SU-DHL-6 (cell line): Measurements from ENCODE around the gene PIP4K2B.
"Not testable (repeated sequence)": the region's sequence is repeated elsewhere in the genome, so short reads cannot be mapped to it uniquely, and the experiment has no call there.

Experiments
- H2AFZ ChIP-seq: fragments of 200-600 bp; sonication (generic); 2 replicates; pipeline ENCODE4 v1.6.1; 2014; ENCODE audit warnings: low read depth, mild to moderate bottlenecking, moderate library complexity, mixed read lengths, antibody characterized with exemption, low read length; ENCODE audit not compliant: severe bottlenecking
- H3F3A ChIP-seq: fragments of 200-600 bp; shearing (Covaris generic); 2 replicates; pipeline ENCODE4 v1.6.0; 2016; ENCODE audit warnings: antibody characterized with exemption, mild to moderate bottlenecking; ENCODE audit not compliant: insufficient read depth
- H3K27ac ChIP-seq: fragments of 200-600 bp; sonication (generic); 2 replicates; pipeline ENCODE4 v1.5.1; 2016; ENCODE audit warnings: low read depth, mild to moderate bottlenecking, low read length, moderate library complexity, mixed read lengths
- H3K27me3 ChIP-seq: fragments of 200-600 bp; sonication (generic), shearing (Covaris generic); 2 replicates; pipeline ENCODE4 v1.6.0; 2014; ENCODE audit warnings: mild to moderate bottlenecking, low read length
- H3K36me3 ChIP-seq: fragments of 200-600 bp; sonication (generic); 2 replicates; pipeline ENCODE4 v1.6.1; 2014; ENCODE audit warnings: mild to moderate bottlenecking, low read length, mixed read lengths
- H3K4me2 ChIP-seq: fragments of 300-600, 200-600 bp; shearing (Covaris generic), sonication (generic); 2 replicates; pipeline ENCODE4 v1.6.0; 2014; ENCODE audit warnings: low read length, low read depth, mild to moderate bottlenecking; ENCODE audit not compliant: poor library complexity, severe bottlenecking
- H3K4me3 ChIP-seq: fragments of 200-600 bp; sonication (generic); 2 replicates; pipeline ENCODE4 v1.5.1; 2014; ENCODE audit warnings: antibody characterized with exemption, low read length, mild to moderate bottlenecking, mixed read lengths; ENCODE audit not compliant: insufficient read depth, poor library complexity, severe bottlenecking
- H3K79me2 ChIP-seq: fragments of 200-600 bp; sonication (generic); 2 replicates; pipeline ENCODE4 v1.6.1; 2014; ENCODE audit warnings: mild to moderate bottlenecking, low read length, moderate library complexity; ENCODE audit not compliant: insufficient read depth
- H3K9ac ChIP-seq: fragments of 200-600 bp; sonication (generic); 2 replicates; pipeline ENCODE4 v1.7.0; 2014; ENCODE audit warnings: mild to moderate bottlenecking, low read length
- H3K9me2 ChIP-seq: fragments of 200-600 bp; sonication (generic); replicated peaks from 2 replicates; pipeline ENCODE4 v1.6.1; 2014; ENCODE audit warnings: low read length; ENCODE audit not compliant: insufficient read depth
- H3K9me3 ChIP-seq: fragments of 200-600 bp; sonication (generic); 2 replicates; pipeline ENCODE4 v1.6.1; 2014; ENCODE audit warnings: low read length, mixed read lengths; ENCODE audit not compliant: insufficient read depth
- H4K20me1 ChIP-seq: fragments of 200-600 bp; sonication (generic); 2 replicates; pipeline ENCODE4 v1.6.1; 2014; ENCODE audit warnings: low read depth, mild to moderate bottlenecking, antibody characterized with exemption, low read length, moderate library complexity, mixed read lengths
- EZH2phosphoT487 ChIP-seq: fragments of 200-600 bp; sonication (generic), shearing (Covaris generic); conservative IDR thresholded peaks from 2 replicates; pipeline ENCODE4 v1.6.1; 2018; ENCODE audit warnings: mild to moderate bottlenecking, antibody characterized with exemption, low read length, moderate library complexity, mixed read lengths
- TF ChIP-seq, protein P1 (sequence below): fragments of 200-600 bp; sonication (generic); IDR thresholded peaks from one replicate; pipeline ENCODE4 v1.5.1; 2017; ENCODE audit warnings: antibody characterized with exemption, mild to moderate bottlenecking, low read length, moderate library complexity; ENCODE audit not compliant: insufficient read depth, poor library complexity, severe bottlenecking

Gene PIP4K2B

DNA sequence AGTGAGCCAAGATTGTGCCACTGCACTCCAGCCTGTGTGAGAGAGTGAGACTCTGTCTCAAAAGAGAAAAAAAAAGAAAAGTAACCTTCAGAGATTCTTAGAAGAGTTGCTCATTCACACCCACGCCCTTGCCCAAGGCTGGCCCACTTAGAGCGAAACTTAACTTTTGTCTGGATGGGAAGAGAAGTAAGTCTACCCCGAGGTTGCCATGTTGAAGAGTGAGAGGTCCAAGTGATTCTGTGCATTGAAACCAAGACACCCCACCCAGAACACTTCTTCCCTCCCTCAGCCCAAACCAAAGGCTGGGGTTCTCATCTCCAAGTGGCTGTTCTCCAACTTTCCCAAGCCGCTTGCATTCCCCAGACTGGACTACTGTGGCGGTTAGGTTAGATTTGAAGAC, 71.6 kb downstream of the PIP4K2B start:
- no peaks in the 10 kb centered on the region for H3K36me3 ChIP-seq
- no peaks in the 10 kb centered on the region for H3K9me3 ChIP-seq
- H3K79me2 ChIP-seq: no peaks in the 10 kb centered on the region
- H3K4me2 ChIP-seq: no peak overlapping the region
- no peak overlapping the region for H3K9ac ChIP-seq
- H3K27me3 ChIP-seq: no peaks in the 10 kb centered on the region
- no peaks in the 10 kb centered on the region for H3K9me2 ChIP-seq
- H2AFZ ChIP-seq: no peak overlapping the region
- H3F3A ChIP-seq: peaks cover 16% of the 10 kb centered on the region
- no peaks in the 10 kb centered on the region for H4K20me1 ChIP-seq
- no peak overlapping the region for H3K4me3 ChIP-seq
- no peak for TF ChIP-seq EZH2phosphoT487
- TF ChIP-seq, protein P1, sequence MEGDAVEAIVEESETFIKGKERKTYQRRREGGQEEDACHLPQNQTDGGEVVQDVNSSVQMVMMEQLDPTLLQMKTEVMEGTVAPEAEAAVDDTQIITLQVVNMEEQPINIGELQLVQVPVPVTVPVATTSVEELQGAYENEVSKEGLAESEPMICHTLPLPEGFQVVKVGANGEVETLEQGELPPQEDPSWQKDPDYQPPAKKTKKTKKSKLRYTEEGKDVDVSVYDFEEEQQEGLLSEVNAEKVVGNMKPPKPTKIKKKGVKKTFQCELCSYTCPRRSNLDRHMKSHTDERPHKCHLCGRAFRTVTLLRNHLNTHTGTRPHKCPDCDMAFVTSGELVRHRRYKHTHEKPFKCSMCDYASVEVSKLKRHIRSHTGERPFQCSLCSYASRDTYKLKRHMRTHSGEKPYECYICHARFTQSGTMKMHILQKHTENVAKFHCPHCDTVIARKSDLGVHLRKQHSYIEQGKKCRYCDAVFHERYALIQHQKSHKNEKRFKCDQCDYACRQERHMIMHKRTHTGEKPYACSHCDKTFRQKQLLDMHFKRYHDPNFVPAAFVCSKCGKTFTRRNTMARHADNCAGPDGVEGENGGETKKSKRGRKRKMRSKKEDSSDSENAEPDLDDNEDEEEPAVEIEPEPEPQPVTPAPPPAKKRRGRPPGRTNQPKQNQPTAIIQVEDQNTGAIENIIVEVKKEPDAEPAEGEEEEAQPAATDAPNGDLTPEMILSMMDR: no peak
- no peak overlapping the region for H3K27ac ChIP-seq

DNA sequence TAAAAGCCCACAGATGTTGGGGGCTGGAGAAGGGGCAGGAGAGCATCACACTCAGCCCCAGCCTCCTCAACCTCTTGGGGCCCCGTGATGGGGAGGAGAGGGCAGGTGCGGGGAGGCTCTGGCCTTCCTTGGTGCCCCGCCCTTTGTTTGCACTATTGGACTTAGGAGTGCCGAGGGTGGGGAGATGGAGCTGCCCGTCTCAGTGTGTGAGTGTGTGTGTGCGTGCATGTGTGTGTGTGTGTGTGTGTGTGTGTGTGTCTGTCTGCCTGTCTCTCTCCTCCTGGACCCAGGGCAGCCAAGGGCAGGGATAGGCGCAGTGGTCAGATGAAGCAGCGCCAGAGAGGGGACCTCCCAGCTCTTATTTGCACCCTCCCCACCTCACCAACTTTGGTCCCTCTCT, 73.2 kb downstream of the PIP4K2B start:
- peaks cover 15% of the 10 kb centered on the region for H3F3A ChIP-seq
- H3K27me3 ChIP-seq, H3K27ac ChIP-seq, H3K4me2 ChIP-seq, H3K79me2 ChIP-seq, H2AFZ ChIP-seq, H3K9me3 ChIP-seq, H3K4me3 ChIP-seq, H4K20me1 ChIP-seq, H3K9me2 ChIP-seq, H3K36me3 ChIP-seq, H3K9ac ChIP-seq: not testable (repeated sequence)

DNA sequence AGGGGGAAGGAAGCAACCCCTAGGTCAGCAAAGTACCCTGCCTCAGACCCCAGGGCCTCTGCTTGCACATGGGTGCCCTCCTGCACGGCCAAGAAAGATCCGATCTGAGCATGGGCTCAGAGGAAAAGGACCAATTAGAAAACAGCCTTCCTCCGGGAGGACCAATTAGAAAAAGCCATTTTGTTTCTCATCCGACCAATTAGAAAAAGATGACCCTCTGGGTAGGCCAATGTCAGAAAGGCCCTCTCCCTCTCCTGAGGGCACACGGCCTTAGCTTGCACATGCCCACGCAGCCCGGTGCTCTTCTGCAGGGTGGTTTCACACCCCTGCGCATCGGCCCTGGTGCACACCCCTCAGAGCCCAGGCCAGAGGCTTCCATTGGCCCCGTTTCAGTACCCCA, 74.3 kb downstream of the PIP4K2B start:
- H3K9me2 ChIP-seq: no peaks in the 10 kb centered on the region
- no peaks in the 10 kb centered on the region for H3K79me2 ChIP-seq
- no peak for TF ChIP-seq EZH2phosphoT487
- TF ChIP-seq, protein P1: no peak
- H3K4me2 ChIP-seq: no peak overlapping the region
- no peaks in the 10 kb centered on the region for H4K20me1 ChIP-seq
- H3K27ac ChIP-seq: no peak overlapping the region
- no peaks in the 10 kb centered on the region for H3K27me3 ChIP-seq
- H3K9ac ChIP-seq: no peak overlapping the region
- no peak overlapping the region for H2AFZ ChIP-seq
- H3K36me3 ChIP-seq: 0 out of 2 replicates have a peak, but pooled peaks cover 3% of the 10 kb centered on the region
- H3K4me3 ChIP-seq: no peak overlapping the region
- H3K9me3 ChIP-seq: no peaks in the 10 kb centered on the region
- H3F3A ChIP-seq: peaks cover 10% of the 10 kb centered on the region

DNA sequence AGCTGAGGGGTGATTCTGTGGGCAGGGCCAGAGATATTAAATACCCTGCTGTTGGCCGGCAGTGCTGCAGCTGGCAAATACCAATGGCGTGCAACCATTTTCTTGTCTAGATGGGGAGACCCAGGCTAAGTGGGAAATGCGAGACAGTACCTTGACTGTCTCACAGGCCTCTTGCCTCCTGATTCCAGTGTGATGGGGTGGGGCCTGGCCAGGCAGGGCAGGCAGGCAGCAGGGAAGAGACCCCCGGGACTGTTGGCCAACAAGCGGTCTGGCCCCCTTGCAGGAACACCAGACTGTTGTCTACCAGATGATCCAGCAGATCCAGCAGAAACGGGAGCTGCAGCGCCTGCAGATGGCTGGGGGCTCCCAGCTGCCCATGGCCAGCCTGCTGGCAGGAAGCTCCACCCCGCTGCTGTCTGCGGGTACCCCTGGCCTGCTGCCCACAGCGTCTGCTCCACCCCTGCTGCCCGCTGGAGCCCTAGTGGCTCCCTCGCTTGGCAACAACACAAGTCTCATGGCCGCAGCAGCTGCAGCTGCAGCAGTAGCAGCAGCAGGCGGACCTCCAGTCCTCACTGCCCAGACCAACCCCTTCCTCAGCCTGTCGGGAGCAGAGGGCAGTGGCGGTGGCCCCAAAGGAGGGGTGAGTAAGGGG, 74.9 kb downstream of the PIP4K2B start:
- no peak overlapping the region for H3K9ac ChIP-seq
- no peaks in the 10 kb centered on the region for H3K79me2 ChIP-seq
- peaks cover 10% of the 10 kb centered on the region for H3F3A ChIP-seq
- H3K36me3 ChIP-seq: 0 out of 2 replicates have a peak, but pooled peaks cover 3% of the 10 kb centered on the region
- H3K4me3 ChIP-seq: no peak overlapping the region
- H4K20me1 ChIP-seq: no peaks in the 10 kb centered on the region
- H3K27me3 ChIP-seq: no peaks in the 10 kb centered on the region
- H3K27ac ChIP-seq: no peak overlapping the region
- no peak overlapping the region for H3K4me2 ChIP-seq
- TF ChIP-seq, protein P1: no peak
- no peak for TF ChIP-seq EZH2phosphoT487
- no peaks in the 10 kb centered on the region for H3K9me3 ChIP-seq
- H3K9me2 ChIP-seq: no peaks in the 10 kb centered on the region
- no peak overlapping the region for H2AFZ ChIP-seq
